Muscle layer of colon (tissue), 2 donors: ENCODE results near the gene NFIB.
A peak's percentile ranks its signal among the peaks of the same experiment; 100 is the strongest.

Experiments used
- H3K27ac ChIP-seq: one replicate; pipeline ENCODE4 v1.7.0; 2013; ENCODE audit warnings: low read depth, mild to moderate bottlenecking, low read length, moderate library complexity
- H3K27me3 ChIP-seq, 2 donors: one replicate each; pipeline ENCODE4 v1.7.0; 2013; ENCODE audit warnings: low read length in 2 of 2, mild to moderate bottlenecking in 2 of 2; ENCODE audit not compliant: insufficient read depth in 2 of 2, control insufficient read depth in 1 of 2
- H3K36me3 ChIP-seq: one replicate; pipeline ENCODE4 v1.7.0; 2013; ENCODE audit warnings: mild to moderate bottlenecking, low read length; ENCODE audit not compliant: insufficient read depth
- H3K4me1 ChIP-seq: one replicate; pipeline ENCODE4 v1.7.0; 2013; ENCODE audit warnings: mild to moderate bottlenecking, low read length; ENCODE audit not compliant: insufficient read depth
- H3K4me3 ChIP-seq, 2 donors: one replicate each; pipeline ENCODE4 v1.7.0; 2013; ENCODE audit warnings: low read length in 2 of 2, low read depth in 1 of 2, mild to moderate bottlenecking in 1 of 2, moderate library complexity in 1 of 2
- H3K9ac ChIP-seq: one replicate; pipeline ENCODE4 v1.7.0; 2013; ENCODE audit warnings: low read length
- H3K9me3 ChIP-seq: one replicate; pipeline ENCODE4 v1.7.0; 2013; ENCODE audit warnings: mild to moderate bottlenecking, low read length
- donor health status: abdominal sarcoma.
- donor health status: Adenocarcinoma of cecum.

NFIB gene

DNA sequence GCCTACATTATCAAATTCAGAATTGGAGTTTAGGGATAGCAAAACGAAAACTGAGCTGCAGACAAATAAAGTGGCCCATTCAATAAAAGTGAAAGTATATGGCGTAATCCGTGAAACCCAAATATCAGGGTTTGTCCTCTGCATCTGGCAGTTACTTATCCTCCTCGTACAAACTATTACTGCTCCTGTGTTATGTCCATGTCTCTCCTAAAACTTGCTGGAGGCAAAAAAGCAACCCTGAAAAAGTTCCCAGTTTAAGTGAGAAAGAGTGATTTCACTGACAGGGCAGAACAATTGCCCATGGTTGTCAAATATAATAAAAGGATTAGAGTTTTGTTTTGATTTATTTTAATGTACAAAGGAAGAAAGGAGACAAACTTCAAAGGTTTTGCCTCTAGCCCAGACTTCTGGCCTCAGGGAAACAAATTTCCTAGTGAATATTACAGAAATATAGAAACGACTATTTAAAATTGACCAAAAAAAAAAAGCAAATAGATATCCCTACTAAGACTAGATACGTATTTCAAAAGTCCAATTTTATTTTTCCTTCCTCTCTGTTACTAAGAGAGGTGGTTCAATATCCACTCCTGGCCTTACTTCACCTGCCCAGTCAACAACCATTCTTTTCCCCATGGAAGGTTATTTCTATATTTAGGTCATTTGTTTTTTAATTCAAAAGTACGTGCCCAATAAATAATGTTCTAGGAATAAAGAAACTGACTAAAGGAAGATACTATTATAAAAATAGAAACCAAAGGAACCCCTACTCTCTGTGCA lies 50.0 kb downstream of the NFIB start:
- H3K27ac ChIP-seq, result no peak overlapping the region
- H3K9me3 ChIP-seq, result no peaks in the 10 kb centered on the region
- no peak overlapping the region for H3K9ac ChIP-seq
- peaks cover 5% of the 10 kb centered on the region for H3K4me1 ChIP-seq
- H3K27me3 ChIP-seq, result no peaks in the 10 kb centered on the region
- no peak overlapping the region for H3K4me3 ChIP-seq
- H3K36me3 ChIP-seq, result no peaks in the 10 kb centered on the region

DNA sequence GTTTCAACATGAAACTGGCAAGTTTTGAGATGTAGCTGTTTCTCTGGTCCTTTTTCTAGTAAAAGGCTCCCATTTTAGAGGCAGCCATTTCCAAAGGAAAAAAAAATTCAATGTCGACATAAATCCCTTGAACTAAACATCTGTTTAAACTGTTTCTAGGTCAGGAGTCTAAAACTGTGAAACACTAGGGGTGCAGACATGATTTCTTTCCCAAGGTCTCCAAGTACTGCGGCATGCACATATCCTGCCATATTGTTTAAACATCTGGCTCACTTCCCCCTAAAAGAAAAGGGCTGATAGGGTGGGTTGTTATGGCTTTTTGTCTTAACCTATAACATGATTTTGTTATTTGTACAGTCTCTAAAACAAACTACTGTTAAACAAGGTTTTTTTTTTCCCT lies 51.1 kb downstream of the NFIB start:
- no peaks in the 10 kb centered on the region for H3K27me3 ChIP-seq
- H3K27ac ChIP-seq, result no peak overlapping the region
- peaks cover 16% of the 10 kb centered on the region for H3K4me1 ChIP-seq
- H3K9ac ChIP-seq, result no peak overlapping the region
- H3K4me3 ChIP-seq, result no peak overlapping the region
- no peaks in the 10 kb centered on the region for H3K9me3 ChIP-seq
- no peaks in the 10 kb centered on the region for H3K36me3 ChIP-seq

DNA sequence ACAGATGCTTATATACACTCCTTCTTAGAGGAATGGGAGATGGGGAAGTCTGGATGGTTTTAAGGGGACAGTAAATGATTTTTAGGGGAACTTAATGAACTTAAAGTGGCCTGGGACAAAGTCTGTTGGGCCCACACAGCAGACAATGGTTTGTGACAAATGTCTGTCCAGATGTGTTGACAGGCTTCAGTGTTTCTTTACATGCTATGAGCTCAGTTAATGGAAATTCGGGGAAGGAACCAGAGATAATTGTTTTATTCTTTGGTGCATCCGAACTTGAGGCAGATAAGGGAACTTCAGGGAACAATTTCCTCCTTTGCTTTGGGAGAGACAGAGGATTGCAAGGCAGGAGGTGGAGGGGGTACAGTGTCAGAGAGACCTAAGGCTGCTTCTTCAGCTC lies 52.3 kb downstream of the NFIB start:
- Histone ChIP-seq H3K9me3 (no peaks in the 10 kb centered on the region), H3K9ac (no peak overlapping the region), H3K4me3 (no peak overlapping the region), H3K27me3 (no peaks in the 10 kb centered on the region), H3K27ac (no peak overlapping the region), H3K36me3 (no peaks in the 10 kb centered on the region), H3K4me1 (peaks cover 28% of the 10 kb centered on the region)

DNA sequence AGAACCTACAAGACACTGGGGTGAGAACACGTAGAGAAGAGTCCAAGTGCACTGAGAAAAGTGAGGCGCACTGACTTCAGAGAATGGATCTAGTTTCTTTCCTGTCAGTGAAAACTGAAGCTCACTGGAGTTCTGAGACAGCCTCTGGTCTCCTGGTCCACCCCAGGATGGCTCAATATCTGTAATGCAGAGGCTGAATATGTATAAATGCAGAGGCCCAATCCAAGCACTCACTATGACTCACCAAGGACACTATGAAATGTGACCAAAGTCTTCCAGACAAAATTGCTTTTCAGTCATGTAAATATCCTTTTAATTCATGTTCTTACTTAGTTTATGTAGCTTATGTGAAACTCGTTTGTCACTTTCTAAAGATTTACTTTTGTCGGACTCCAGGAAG lies 53.8 kb downstream of the NFIB start:
- H3K4me3 ChIP-seq, result no peak overlapping the region
- no peaks in the 10 kb centered on the region for H3K36me3 ChIP-seq
- peaks cover 42% of the 10 kb centered on the region for H3K4me1 ChIP-seq
- H3K27ac ChIP-seq, result no peak overlapping the region
- no peaks in the 10 kb centered on the region for H3K27me3 ChIP-seq
- H3K9ac ChIP-seq, result no peak overlapping the region
- no peaks in the 10 kb centered on the region for H3K9me3 ChIP-seq

DNA sequence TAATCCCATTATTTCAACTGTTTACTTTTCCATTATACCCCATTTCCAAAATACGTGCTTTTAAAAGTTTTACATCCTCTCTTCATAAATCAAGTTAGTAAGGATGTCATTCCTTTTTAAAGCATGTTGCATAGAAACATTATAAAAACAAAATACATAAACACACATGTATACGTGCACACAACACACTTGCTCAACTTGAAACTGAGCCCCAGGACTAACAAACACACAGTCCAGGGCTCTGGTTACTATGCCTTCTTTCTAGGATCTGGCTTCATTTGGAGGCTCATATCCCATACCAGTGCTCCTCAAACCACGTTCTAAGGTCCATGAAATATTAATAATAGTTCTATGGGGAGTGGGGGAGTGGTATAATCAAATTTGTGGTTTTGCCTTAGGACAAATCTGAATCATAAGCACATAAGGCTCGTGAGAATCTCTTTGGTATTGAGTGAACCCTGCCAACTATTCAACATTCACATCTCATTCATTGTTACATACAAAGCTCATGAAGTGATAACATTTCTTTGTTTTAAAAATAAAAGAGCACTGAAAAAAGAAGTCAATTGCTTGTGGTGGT lies 55.2 kb downstream of the NFIB start:
- peaks cover 43% of the 10 kb centered on the region for H3K4me1 ChIP-seq
- H3K9ac ChIP-seq, result no peak overlapping the region
- no peaks in the 10 kb centered on the region for H3K9me3 ChIP-seq
- no peak overlapping the region for H3K4me3 ChIP-seq
- H3K27me3 ChIP-seq, result no peaks in the 10 kb centered on the region
- H3K36me3 ChIP-seq, result no peaks in the 10 kb centered on the region
- no peak overlapping the region for H3K27ac ChIP-seq

DNA sequence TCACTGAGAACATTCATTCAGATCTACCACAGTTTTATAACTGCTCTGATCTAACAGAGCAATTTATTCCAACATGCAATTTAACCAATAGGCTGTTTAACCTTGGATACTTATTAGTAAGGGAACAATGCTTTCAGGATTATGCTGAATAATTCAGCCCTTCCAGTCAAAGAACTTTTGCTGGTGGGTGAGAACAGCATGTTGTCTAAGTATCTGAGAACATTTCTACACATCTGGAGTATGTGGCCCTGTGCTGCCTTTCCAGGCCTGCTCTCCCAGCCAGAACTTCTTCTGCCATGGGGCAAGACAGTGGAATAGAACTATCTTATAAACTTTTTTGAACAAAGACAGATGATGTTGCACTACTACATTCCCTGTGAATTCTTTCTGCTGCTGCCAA lies 55.8 kb downstream of the NFIB start:
- Histone ChIP-seq H3K4me3 (no peak overlapping the region), H3K4me1 (peaks cover 43% of the 10 kb centered on the region), H3K9ac (no peak overlapping the region), H3K27ac (peak overlapping the region; percentile 35), H3K36me3 (no peaks in the 10 kb centered on the region), H3K27me3 (no peaks in the 10 kb centered on the region), H3K9me3 (no peaks in the 10 kb centered on the region)

DNA sequence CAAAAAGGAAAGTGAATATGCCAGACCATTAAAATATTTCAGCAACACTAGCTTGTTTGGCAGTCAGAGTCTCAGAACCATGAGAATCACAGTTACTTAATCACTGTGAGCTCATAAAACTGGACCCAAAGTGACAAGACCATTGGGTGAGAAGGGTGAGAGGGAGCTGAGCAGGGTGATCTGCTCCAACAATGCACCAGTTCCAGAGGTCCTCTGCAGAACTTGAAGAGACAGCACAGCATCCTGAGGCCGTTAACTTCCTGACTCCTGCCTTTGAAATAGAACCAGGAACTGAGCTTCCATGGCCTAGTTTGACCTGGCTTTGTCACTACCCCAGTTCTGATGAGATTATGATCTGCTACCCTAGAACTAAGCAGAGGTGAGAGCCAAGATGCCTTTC lies 57.4 kb downstream of the NFIB start:
- Histone ChIP-seq H3K27me3 (no peaks in the 10 kb centered on the region), H3K9ac (no peak overlapping the region), H3K9me3 (no peaks in the 10 kb centered on the region), H3K27ac (peak overlapping the region; percentile 26), H3K36me3 (no peaks in the 10 kb centered on the region), H3K4me1 (peaks cover 48% of the 10 kb centered on the region), H3K4me3 (no peak overlapping the region)

DNA sequence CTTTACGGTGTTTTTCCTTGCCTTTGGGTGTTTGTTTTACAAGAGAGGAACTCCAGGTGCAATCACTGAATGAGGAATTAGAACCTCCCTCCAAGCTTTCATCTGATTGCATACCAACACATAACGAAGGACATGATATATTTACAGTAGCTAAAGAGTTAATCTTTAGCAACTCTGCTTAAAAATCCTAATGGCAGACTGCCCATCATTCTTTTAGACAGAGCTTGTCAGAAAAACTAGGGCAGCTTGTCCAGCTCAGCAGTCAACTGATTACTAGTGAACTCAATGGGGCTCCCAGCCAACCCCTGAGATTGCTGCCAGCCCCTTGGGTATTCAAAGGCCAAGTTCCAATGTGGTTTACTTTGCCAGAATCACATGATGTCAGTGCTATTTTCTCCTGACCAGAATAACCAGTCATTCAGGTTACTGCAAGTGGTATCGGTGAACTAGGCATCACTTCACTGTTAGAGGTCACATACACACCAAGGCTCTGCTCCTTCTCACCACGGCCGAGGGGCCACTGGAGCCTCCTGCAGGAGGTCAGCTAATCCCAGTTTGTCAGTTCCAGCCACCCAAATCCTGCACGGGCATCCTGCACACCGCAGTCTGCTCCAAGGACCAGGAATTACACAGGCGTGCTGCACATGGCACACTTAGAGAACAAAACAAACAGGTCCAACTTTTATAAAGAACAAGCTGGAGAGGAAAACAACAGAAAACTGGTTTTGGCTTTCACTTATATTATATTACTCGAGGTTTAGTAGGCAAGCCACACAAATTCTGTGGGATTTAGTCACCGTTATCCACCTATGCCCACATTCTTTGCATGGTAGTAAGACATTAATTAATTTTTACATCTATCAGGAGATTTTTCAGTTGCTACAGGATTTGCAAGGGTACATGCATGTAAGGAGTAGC lies 62.5 kb downstream of the NFIB start:
- Histone ChIP-seq H3K27me3 (no peaks in the 10 kb centered on the region), H3K27ac (no peak overlapping the region), H3K4me3 (peak overlapping the region in 1 of 2 donors; percentile 34), H3K9me3 (no peaks in the 10 kb centered on the region), H3K36me3 (no peaks in the 10 kb centered on the region), H3K4me1 (peaks cover 25% of the 10 kb centered on the region), H3K9ac (no peak overlapping the region)

DNA sequence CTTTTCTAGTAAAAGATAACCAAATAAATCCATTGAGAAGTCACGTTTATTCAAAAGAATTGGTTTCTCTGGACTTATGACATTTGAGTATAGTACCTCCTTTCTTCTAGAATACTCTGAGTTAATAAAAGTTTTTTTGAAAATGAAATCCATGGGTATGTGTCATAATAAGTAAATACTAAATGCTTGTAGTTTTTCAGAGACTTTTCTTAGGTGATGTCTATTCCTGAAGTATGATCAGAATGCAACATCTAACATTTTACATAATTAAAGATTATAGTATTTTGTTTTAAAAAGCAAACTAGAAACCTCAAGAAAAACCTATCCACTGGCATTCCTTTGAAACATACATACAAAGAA lies 63.2 kb downstream of the NFIB start:
- no peaks in the 10 kb centered on the region for H3K36me3 ChIP-seq
- no peak overlapping the region for H3K27ac ChIP-seq
- no peak overlapping the region for H3K9ac ChIP-seq
- H3K9me3 ChIP-seq, result no peaks in the 10 kb centered on the region
- peaks cover 19% of the 10 kb centered on the region for H3K4me1 ChIP-seq
- no peaks in the 10 kb centered on the region for H3K27me3 ChIP-seq
- H3K4me3 ChIP-seq, result no peak overlapping the region

DNA sequence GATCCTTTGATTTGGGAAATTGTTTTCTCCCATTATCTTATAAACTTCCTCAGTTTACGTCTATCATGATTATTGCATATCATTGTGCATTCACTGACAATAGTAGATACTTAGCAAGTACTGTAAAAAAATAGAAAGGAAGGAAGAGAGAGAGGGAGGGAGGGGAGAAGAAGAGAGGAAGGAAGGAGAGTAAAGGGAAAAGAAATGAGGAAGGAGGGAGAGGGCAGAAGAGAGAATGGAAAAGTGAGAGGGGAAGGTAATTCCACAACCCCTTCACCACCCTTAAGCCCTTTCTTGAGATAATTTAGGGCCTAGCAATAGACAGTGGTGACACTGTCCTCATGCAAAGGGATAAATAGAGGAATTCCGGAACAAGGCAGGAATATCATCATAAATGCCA lies 64.4 kb downstream of the NFIB start:
- Histone ChIP-seq H3K27me3 (no peaks in the 10 kb centered on the region), H3K4me3 (no peak overlapping the region), H3K9me3 (no peaks in the 10 kb centered on the region), H3K4me1 (peaks cover 17% of the 10 kb centered on the region), H3K27ac (no peak overlapping the region), H3K9ac (no peak overlapping the region), H3K36me3 (no peaks in the 10 kb centered on the region)

DNA sequence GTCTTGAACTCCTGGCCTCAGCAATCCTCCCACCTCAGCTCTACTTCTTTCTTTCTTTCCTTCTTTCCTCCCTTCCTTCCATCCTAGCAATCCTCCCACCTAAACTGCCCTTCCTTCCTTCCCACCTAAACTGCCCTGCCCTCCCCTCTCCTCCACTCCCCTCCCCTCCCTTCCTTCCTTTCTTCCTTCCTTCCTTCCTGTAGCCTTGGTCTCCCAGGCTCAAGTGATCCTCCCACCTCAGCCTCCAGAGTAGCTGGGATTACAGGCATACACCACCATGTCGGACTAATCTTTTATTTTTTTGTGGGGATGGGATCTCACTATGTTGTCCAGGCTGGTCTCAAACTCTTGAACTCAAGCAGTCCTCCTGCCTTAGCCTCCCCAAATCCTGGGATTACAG lies 65.8 kb downstream of the NFIB start:
- Histone ChIP-seq H3K27ac (no peak overlapping the region), H3K27me3 (no peaks in the 10 kb centered on the region), H3K4me1 (peaks cover 18% of the 10 kb centered on the region), H3K36me3 (no peaks in the 10 kb centered on the region), H3K9ac (no peak overlapping the region), H3K9me3 (no peaks in the 10 kb centered on the region), H3K4me3 (no peak overlapping the region)
